BJ (cell line): ENCODE results near the gene PPP1R7. TPM values are rescaled to one million over a fixed set of nuclear protein-coding genes. Genes with fewer than 3 reads are reported as not detected.

Experiments
- CTCF ChIA-PET: fragments of 350-600 bp; formaldehyde crosslinking; extraction: SDS; loops from one replicate; lab custom pipeline; 2021; ENCODE audit warnings: antibody characterized with exemption, inconsistent platforms; lab: Yijun Ruan, JAX
- POLR2A ChIA-PET: fragments of 300-600 bp; sonication (Branson Sonifier 250); formaldehyde crosslinking; extraction: SDS; loops from one replicate; lab custom pipeline; 2021; ENCODE audit warnings: antibody characterized with exemption; lab: Charles Lee
- DNase-seq: peaks from one replicate; pipeline ENCODE4 v3.0.0-alpha.2; 2011; ENCODE audit warnings: low read depth
- H3K27me3 ChIP-seq: 2 replicates; pipeline ENCODE4 v1.6.0; 2011; ENCODE audit warnings: low read length; ENCODE audit not compliant: control insufficient read depth, insufficient read depth
- H3K36me3 ChIP-seq: 2 replicates; pipeline ENCODE4 v1.5.1; 2011; ENCODE audit warnings: low read length; ENCODE audit not compliant: control insufficient read depth, insufficient read depth
- H3K4me3 ChIP-seq: 2 replicates; pipeline ENCODE4 v1.5.1; 2011; ENCODE audit warnings: low read depth, mild to moderate bottlenecking, control low read depth, low read length
- polyA plus RNA-seq: library from polyadenylated mRNA; depleted of rRNA; stranded (reverse); fragments of >200 nt; gene quantifications from 2 replicates; pipeline ENCODE4 v1.2.3, GENCODE V29; 2011
- TF ChIP-seq, protein P1 (sequence below): IDR thresholded peaks from 2 replicates; pipeline ENCODE4 v1.5.1; 2011; ENCODE audit warnings: low read depth, mild to moderate bottlenecking, control low read depth, inconsistent platforms, low read length, moderate library complexity; ENCODE audit not compliant: insufficient read depth

The PPP1R7 gene
- polyA plus RNA-seq, 1 experiment = 45.8 TPM

DNA sequence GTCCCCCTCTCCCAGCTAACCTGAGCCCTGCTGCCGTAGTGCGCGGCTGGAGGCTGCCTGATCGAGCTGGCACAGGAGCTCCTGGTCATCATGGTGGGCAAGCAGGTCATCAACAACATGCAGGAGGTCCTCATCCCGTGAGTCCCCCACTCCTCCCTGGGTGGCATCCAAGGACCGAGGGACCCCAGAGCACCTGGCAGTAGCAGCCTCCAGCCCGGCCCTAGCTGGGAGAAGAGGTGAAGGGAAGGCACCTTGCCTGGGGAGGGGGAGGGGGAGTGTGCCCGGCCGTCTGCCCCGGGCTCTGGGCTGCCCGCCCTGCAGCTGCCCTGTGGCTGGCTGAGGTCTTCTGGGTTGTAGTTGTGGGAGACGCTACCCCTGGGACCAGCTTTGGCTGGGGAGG lies 64.5 kb downstream of the PPP1R7 start:
- Histone ChIP-seq H3K36me3 (no peaks in the 10 kb centered on the region), H3K4me3 (no peak overlapping the region), H3K27me3 (no peaks in the 10 kb centered on the region)
- ChIA-PET CTCF (interaction anchor here (1.6 kb wide), 1 partner anchor 363 kb away, joined by 7 read pairs; no protein-coding TSS in a partner anchor), POLR2A (no interaction called here)
- no peak for DNase-seq
- TF ChIP-seq, protein P1, sequence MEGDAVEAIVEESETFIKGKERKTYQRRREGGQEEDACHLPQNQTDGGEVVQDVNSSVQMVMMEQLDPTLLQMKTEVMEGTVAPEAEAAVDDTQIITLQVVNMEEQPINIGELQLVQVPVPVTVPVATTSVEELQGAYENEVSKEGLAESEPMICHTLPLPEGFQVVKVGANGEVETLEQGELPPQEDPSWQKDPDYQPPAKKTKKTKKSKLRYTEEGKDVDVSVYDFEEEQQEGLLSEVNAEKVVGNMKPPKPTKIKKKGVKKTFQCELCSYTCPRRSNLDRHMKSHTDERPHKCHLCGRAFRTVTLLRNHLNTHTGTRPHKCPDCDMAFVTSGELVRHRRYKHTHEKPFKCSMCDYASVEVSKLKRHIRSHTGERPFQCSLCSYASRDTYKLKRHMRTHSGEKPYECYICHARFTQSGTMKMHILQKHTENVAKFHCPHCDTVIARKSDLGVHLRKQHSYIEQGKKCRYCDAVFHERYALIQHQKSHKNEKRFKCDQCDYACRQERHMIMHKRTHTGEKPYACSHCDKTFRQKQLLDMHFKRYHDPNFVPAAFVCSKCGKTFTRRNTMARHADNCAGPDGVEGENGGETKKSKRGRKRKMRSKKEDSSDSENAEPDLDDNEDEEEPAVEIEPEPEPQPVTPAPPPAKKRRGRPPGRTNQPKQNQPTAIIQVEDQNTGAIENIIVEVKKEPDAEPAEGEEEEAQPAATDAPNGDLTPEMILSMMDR = no peak

DNA sequence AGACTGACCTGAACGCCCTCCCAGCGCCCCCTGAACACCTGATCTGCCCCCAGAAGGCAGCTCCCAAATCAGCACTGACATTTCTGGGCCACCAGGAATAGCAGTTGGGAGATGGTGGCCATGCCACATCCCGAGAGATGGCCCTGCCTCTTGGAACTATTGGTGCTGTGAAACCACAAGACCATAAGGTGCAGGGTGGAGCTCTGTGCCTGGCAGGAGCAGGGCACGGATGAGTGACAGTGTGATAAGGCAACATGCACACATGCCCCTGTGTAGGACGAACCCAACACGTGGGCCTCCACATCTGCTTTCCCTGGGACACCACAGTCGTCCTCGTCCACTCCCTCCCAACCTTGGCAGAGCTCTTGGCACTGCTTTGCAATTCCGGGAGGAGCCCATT lies 65.2 kb downstream of the PPP1R7 start:
- Histone ChIP-seq H3K4me3 (no peak overlapping the region), H3K27me3 (no peaks in the 10 kb centered on the region), H3K36me3 (no peaks in the 10 kb centered on the region)
- TF ChIP-seq, protein P1 = no peak
- CTCF ChIA-PET = interaction anchor here (1.6 kb wide), 1 partner anchor 364 kb away, joined by 7 read pairs; no protein-coding TSS in a partner anchor
- POLR2A ChIA-PET = no interaction called here
- DNase-seq = no peak

DNA sequence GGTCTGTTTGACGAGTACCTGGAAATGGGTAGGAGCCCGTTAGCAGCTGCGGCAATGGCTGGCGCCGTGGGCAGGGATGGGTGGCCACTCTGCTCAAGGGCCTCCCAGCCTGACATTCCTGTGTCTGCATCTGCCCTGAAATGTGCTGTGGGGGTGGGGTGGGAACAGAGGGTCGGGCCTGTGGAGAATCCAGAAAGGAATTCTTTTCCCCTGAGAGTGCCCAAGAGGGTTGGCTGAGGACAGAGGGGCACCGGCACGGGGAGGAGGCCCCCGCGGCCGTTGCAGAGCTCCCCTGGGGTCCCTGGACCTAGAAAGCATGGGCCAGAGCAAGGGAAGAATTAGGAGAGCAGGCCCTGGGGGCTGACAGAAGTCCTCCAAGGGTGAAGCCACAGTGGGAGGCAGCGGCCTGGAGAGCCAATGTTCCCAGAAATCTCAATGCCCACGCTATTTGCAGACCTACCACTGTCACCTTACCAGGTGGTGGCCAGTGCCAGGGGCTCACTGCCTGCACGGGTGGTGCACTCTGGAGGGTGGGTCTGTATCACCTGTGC lies 66.0 kb downstream of the PPP1R7 start:
- Histone ChIP-seq H3K4me3 (no peak overlapping the region), H3K36me3 (no peaks in the 10 kb centered on the region), H3K27me3 (no peaks in the 10 kb centered on the region)
- DNase-seq = no peak
- ChIA-PET POLR2A (no interaction called here), CTCF (interaction anchor here (0.6 to 1.2 kb wide), 3 partner anchors 111 to 365 kb away, joined by 3 to 4 read pairs (median 3); no protein-coding TSS in a partner anchor)
- TF ChIP-seq, protein P1 = no peak

DNA sequence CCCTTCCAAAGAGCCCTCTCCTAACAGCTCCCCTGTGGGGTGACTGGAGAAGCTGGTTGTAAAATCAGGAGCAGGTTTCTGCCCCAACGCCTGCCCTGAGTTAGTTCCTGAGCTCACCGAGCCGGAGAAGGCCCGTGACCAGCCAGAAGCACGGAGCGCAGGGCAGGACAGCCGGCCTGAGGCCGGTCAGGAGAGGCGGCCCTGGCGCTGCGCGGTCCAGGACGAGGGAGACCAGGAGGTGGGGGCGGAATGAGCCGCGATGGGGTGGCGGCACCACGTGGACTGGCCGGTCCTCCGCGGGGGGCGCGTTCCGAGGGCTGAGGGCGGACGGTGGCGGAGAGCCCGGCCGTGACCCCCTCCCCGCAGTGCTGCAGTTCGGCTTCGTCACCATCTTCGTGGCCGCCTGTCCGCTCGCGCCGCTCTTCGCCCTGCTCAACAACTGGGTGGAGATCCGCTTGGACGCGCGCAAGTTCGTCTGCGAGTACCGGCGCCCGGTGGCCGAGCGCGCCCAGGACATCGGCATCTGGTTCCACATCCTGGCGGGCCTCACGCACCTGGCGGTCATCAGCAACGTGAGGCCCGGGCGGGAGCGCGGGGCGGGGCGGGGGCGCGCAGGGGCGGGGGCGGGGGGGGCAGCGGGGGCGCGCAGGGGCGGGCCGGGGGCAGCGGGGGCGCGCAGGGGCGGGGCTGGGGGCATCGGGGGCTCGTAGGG lies 67.2 kb downstream of the PPP1R7 start:
- ChIA-PET CTCF (interaction anchor here (1.2 kb wide), 2 partner anchors 303 to 366 kb away, joined by 3 to 4 read pairs; no protein-coding TSS in a partner anchor), POLR2A (no interaction called here)
- no peaks in the 10 kb centered on the region for H3K36me3 ChIP-seq
- DNase-seq = no peak
- H3K27me3 ChIP-seq = no peaks in the 10 kb centered on the region
- TF ChIP-seq, protein P1 = peak; percentile 12; the same call in 1 of the 2 replicates
- peak overlapping the region; percentile 50 for H3K4me3 ChIP-seq
